Muscle of leg (tissue), 11 donors: ENCODE results near the gene LIN7C. TPM values are rescaled to one million over a fixed set of nuclear protein-coding genes. Genes with fewer than 3 reads are reported as not detected.
"Not testable (repeated sequence)": the region's sequence is repeated elsewhere in the genome, so short reads cannot be mapped to it uniquely, and the experiment has no call there.

Experiments
- DNase-seq: peaks from one replicate; pipeline ENCODE4 v3.0.0; 2013
- H3K27ac ChIP-seq: one replicate; pipeline ENCODE4 v1.5.1; 2013; ENCODE audit warnings: mild to moderate bottlenecking, low read length, control low read depth
- H3K27me3 ChIP-seq: one replicate; pipeline ENCODE4 v1.6.1; 2013; ENCODE audit warnings: low read length; ENCODE audit not compliant: control insufficient read depth, insufficient read depth
- H3K36me3 ChIP-seq: one replicate; pipeline ENCODE4 v1.6.1; 2013; ENCODE audit warnings: low read length; ENCODE audit not compliant: control insufficient read depth, insufficient read depth
- H3K4me1 ChIP-seq: one replicate; pipeline ENCODE4 v1.6.1; 2013; ENCODE audit warnings: low read length; ENCODE audit not compliant: control insufficient read depth, insufficient read depth
- H3K4me3 ChIP-seq: one replicate; pipeline ENCODE4 v1.5.1; 2013; ENCODE audit warnings: low read length, control low read depth
- H3K9me3 ChIP-seq: replicated peaks from 2 replicates; pipeline ENCODE4 v1.6.1; 2013; ENCODE audit warnings: low read depth, low read length; ENCODE audit not compliant: control insufficient read depth
- WGBS: methylation state at CpG from one replicate; pipeline ENCODE4 v1.1.5; 2013; ENCODE audit warnings: missing lambda C conversion rate; ENCODE audit not compliant: insufficient coverage; 5-methylcytosine and 5-hydroxymethylcytosine counted together
- polyA plus RNA-seq, 8 donors: library from polyadenylated mRNA; unstranded; fragments of 120-200 nt; gene quantifications; one replicate each; pipeline versions ENCODE4 v1.2.1 to v1.2.3, GENCODE V29; 2013; ENCODE audit warnings: inconsistent platforms in 1 of 8, low replicate concordance in 1 of 8; ENCODE audit not compliant: insufficient read length in 8 of 8, insufficient read depth in 1 of 8
- total RNA-seq: library from RNA; stranded (reverse); fragments of 120-200 nt; gene quantifications from one replicate; pipeline ENCODE4 v1.2.4, GENCODE V29; 2013

Gene LIN7C
- total and polyA plus RNA-seq, 9 donors = 7.5 to 14.2 (median 11.6) TPM

- Histone ChIP-seq H3K4me1 (no peaks in the 10 kb centered on the region), H3K9me3 (no peaks in the 10 kb centered on the region), H3K27ac (no peak overlapping the region), H3K4me3 (no peak overlapping the region), H3K27me3 (no peaks in the 10 kb centered on the region), H3K36me3 (no peaks in the 10 kb centered on the region)
- no peak for DNase-seq
- WGBS = 67% methylated on average over 1 of the region's 1 CpG
Measured at GRCh38 chr11:27453701-27454100, 52.9 kb downstream of the LIN7C start.

GRCh38 chr11:27452147-27452546 is 54.4 kb downstream of the LIN7C start:
- H3K9me3 ChIP-seq = no peaks in the 10 kb centered on the region
- H3K4me1 ChIP-seq = no peaks in the 10 kb centered on the region
- no peaks in the 10 kb centered on the region for H3K36me3 ChIP-seq
- H3K4me3 ChIP-seq = no peak overlapping the region
- no peak for DNase-seq
- no peaks in the 10 kb centered on the region for H3K27me3 ChIP-seq
- 96% methylated on average over 2 of the region's 3 CpGs for whole genome bisulfite sequencing
- H3K27ac ChIP-seq = no peak overlapping the region

GRCh38 chr11:27451244-27451965 is 55.2 kb downstream of the LIN7C start:
- Histone ChIP-seq H3K27ac (no peak overlapping the region), H3K4me1 (no peaks in the 10 kb centered on the region), H3K9me3 (no peaks in the 10 kb centered on the region), H3K4me3 (no peak overlapping the region), H3K27me3 (no peaks in the 10 kb centered on the region), H3K36me3 (no peaks in the 10 kb centered on the region)
- WGBS = no CpG with 5 or more reads among the region's 1 CpG
- DNase-seq = no peak

- not testable (repeated sequence) for H3K4me3 ChIP-seq, H3K27ac ChIP-seq, DNase-seq, H3K36me3 ChIP-seq, H3K9me3 ChIP-seq, H3K4me1 ChIP-seq, H3K27me3 ChIP-seq
- WGBS = 95% methylated on average over 4 of the region's 5 CpGs
Measured at GRCh38 chr11:27448184-27448540, 58.4 kb downstream of the LIN7C start.

- H3K27me3 ChIP-seq = no peaks in the 10 kb centered on the region
- no peaks in the 10 kb centered on the region for H3K36me3 ChIP-seq
- H3K9me3 ChIP-seq = no peaks in the 10 kb centered on the region
- no peak overlapping the region for H3K4me3 ChIP-seq
- no peak overlapping the region for H3K27ac ChIP-seq
- no CpG with 5 or more reads among the region's 5 CpGs for WGBS
- H3K4me1 ChIP-seq = peaks cover 9% of the 10 kb centered on the region
- DNase-seq = no peak
Measured at GRCh38 chr11:27447288-27448183, 59.0 kb downstream of the LIN7C start.

- no peak for DNase-seq
- Histone ChIP-seq H3K4me3 (no peak overlapping the region), H3K9me3 (no peaks in the 10 kb centered on the region), H3K4me1 (peaks cover 9% of the 10 kb centered on the region), H3K27me3 (no peaks in the 10 kb centered on the region), H3K36me3 (no peaks in the 10 kb centered on the region), H3K27ac (no peak overlapping the region)
- WGBS = 88% methylated on average over 1 of the region's 4 CpGs
Measured at GRCh38 chr11:27445625-27446024, 60.9 kb downstream of the LIN7C start.

- peaks cover 9% of the 10 kb centered on the region for H3K4me1 ChIP-seq
Measured at GRCh38 chr11:27444801-27445215, 61.8 kb downstream of the LIN7C start.

More at GRCh38 chr11:27444801-27445215, 61.8 kb downstream of the LIN7C start:
- Histone ChIP-seq H3K36me3 (no peaks in the 10 kb centered on the region), H3K4me3 (no peak overlapping the region), H3K27me3 (no peaks in the 10 kb centered on the region), H3K27ac (no peak overlapping the region), H3K9me3 (no peaks in the 10 kb centered on the region)
- no peak for DNase-seq
- 67% methylated on average over 1 of the region's 2 CpGs for WGBS

Other genes with a start within 250 kb of the LIN7C start
- gene CCDC34, start 143.6 kb downstream of the LIN7C start, total RNA-seq = 13.8 TPM
- gene CCDC34, start 143.6 kb downstream of the LIN7C start, polyA plus RNA-seq = 10 to 100 TPM; 13.7 to 29.6 (median 18.6) TPM
- 29.6 TPM for gene LGR4, start 34.0 kb downstream of the LIN7C start, total RNA-seq
- 10 to 100 TPM; 18.8 to 33.3 (median 26.5) TPM for gene LGR4, start 34.0 kb downstream of the LIN7C start, polyA plus RNA-seq
- 1.2 TPM for gene BDNF, start 193.7 kb upstream of the LIN7C start, total RNA-seq
- 1 to 10 TPM; 1.0 to 2.6 (median 1.7) TPM for gene BDNF, start 193.7 kb upstream of the LIN7C start, polyA plus RNA-seq